Activated CD4-positive, alpha-beta T cell treated with anti-CD3 and anti-CD28 coated beads, Interleukin-2, amount 10 ng/mL, durations not matched to agents 7 days and 5 days (primary cell): ENCODE results near the gene SMIM30. TPM values are rescaled to one million over a fixed set of nuclear protein-coding genes. Genes with fewer than 3 reads are reported as not detected.
"Not testable (repeated sequence)": the region's sequence is repeated elsewhere in the genome, so short reads cannot be mapped to it uniquely, and the experiment has no call there.

ENCODE experiments used
- CTCF ChIA-PET: fragments of 350-600 bp; sonication (Branson Sonifier 250); formaldehyde crosslinking; loops from one replicate; lab custom pipeline; 2021; ENCODE audit warnings: antibody characterized with exemption; lab: Charles Lee
- POLR2A ChIA-PET: fragments of 350-600 bp; sonication (Branson Sonifier 250); formaldehyde crosslinking; loops from one replicate; lab custom pipeline; 2021; ENCODE audit warnings: antibody characterized with exemption; lab: Charles Lee
- DNase-seq: peaks from one replicate; pipeline ENCODE4 v3.0.0-alpha.2; 2020
- H3K27ac Mint-ChIP-seq: one replicate; pipeline ENCODE4 v1.8.0; 2021; ENCODE audit warnings: mild to moderate bottlenecking, moderate library complexity, mixed read lengths
- H3K27me3 Mint-ChIP-seq: one replicate; pipeline ENCODE4 v1.8.0; 2021; ENCODE audit warnings: mixed read lengths
- H3K36me3 Mint-ChIP-seq: one replicate; pipeline ENCODE4 v1.8.0; 2021; ENCODE audit warnings: low read depth, mixed read lengths
- H3K4me1 Mint-ChIP-seq: one replicate; pipeline ENCODE4 v1.8.0; 2021; ENCODE audit warnings: mixed read lengths
- H3K4me3 Mint-ChIP-seq: one replicate; pipeline ENCODE4 v1.8.0; 2021; ENCODE audit warnings: mild to moderate bottlenecking, moderate library complexity, mixed read lengths
- H3K9me3 Mint-ChIP-seq: one replicate; pipeline ENCODE4 v1.8.0; 2021; ENCODE audit warnings: mixed read lengths
- total RNA-seq, 2 experiments: library from RNA; stranded (reverse); gene quantifications; one replicate each; pipeline ENCODE4 v1.2.3, GENCODE V29; 2021

The SMIM30 gene
- total RNA-seq, 2 experiments from 2014 or later: 15.5 to 23.0 TPM

DNA sequence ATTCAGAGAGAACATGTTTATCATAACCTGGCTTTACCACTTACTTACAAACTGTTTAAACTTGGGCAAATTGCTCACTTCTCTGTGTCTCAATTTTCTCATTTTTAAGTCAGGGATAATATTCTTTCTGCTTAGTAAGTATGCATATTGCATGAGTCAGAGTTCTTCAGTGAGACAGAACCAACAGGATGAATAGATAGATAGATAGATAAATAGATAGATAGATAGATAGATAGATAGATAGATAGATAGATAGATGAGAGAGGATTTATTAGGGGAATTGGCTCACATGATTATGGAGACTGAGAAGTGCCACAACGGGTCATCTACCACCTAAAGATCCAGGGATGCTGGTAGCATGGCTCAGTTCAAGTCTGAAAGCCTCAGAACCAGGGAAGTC, 15.7 kb upstream of the SMIM30 start:
- POLR2A ChIA-PET: no interaction called here
- CTCF ChIA-PET: no interaction called here
- H3K27ac Mint-ChIP-seq: no peak overlapping the region
- H3K4me3 Mint-ChIP-seq: no peak overlapping the region
- H3K36me3 Mint-ChIP-seq: no peaks in the 10 kb centered on the region
- H3K4me1 Mint-ChIP-seq: no peaks in the 10 kb centered on the region
- no peak for DNase-seq
- no peaks in the 10 kb centered on the region for H3K9me3 Mint-ChIP-seq
- H3K27me3 Mint-ChIP-seq: peaks cover 3% of the 10 kb centered on the region

- Mint-ChIP-seq H3K27ac (no peak overlapping the region), H3K9me3 (no peaks in the 10 kb centered on the region), H3K27me3 (peaks cover 3% of the 10 kb centered on the region), H3K4me1 (no peaks in the 10 kb centered on the region), H3K4me3 (no peak overlapping the region), H3K36me3 (no peaks in the 10 kb centered on the region)
- CTCF ChIA-PET: interaction anchor here (2.5 kb wide), 1 partner anchor 11 kb away, joined by 9 read pairs; no protein-coding TSS in a partner anchor
- POLR2A ChIA-PET: no interaction called here
- DNase-seq: no peak
These were observed 13.0 kb upstream of the SMIM30 start for GRCh38 chr7:113131367-113131766.

- Mint-ChIP-seq H3K4me3 (no peak overlapping the region), H3K36me3 (no peaks in the 10 kb centered on the region), H3K9me3 (no peaks in the 10 kb centered on the region), H3K27me3 (peaks cover 3% of the 10 kb centered on the region), H3K4me1 (peaks cover under 1% of the 10 kb centered on the region), H3K27ac (no peak overlapping the region)
- DNase-seq: no peak
- POLR2A ChIA-PET: no interaction called here
- CTCF ChIA-PET: no interaction called here
These were observed 9.7 kb upstream of the SMIM30 start for GRCh38 chr7:113128031-113128430.

GRCh38 chr7:113125728-113126127, 7.4 kb upstream of the SMIM30 start:
- no peaks in the 10 kb centered on the region for H3K9me3 Mint-ChIP-seq
- H3K4me1 Mint-ChIP-seq: peaks cover 4% of the 10 kb centered on the region
- no peak for DNase-seq
- no peaks in the 10 kb centered on the region for H3K27me3 Mint-ChIP-seq
- POLR2A ChIA-PET: no interaction called here
- no peak overlapping the region for H3K27ac Mint-ChIP-seq
- no peak overlapping the region for H3K4me3 Mint-ChIP-seq
- CTCF ChIA-PET: interaction anchor here (1.1 kb wide), 1 partner anchor 16 kb away, joined by 3 read pairs; no protein-coding TSS in a partner anchor
- no peaks in the 10 kb centered on the region for H3K36me3 Mint-ChIP-seq

- POLR2A ChIA-PET: no interaction called here
- Mint-ChIP-seq H3K9me3 (peaks cover 5% of the 10 kb centered on the region), H3K4me1 (peaks cover 22% of the 10 kb centered on the region), H3K27ac (no peak overlapping the region), H3K27me3 (no peaks in the 10 kb centered on the region), H3K36me3 (peaks cover 1% of the 10 kb centered on the region), H3K4me3 (no peak overlapping the region)
- CTCF ChIA-PET: no interaction called here
- DNase-seq: no peak
These were observed 4.4 kb upstream of the SMIM30 start for GRCh38 chr7:113122744-113123143.

GRCh38 chr7:113120647-113121046, 2.3 kb upstream of the SMIM30 start:
- H3K36me3 Mint-ChIP-seq: peaks cover 5% of the 10 kb centered on the region
- ChIA-PET CTCF (interaction anchor here (0.6 to 2.9 kb wide), 2 partner anchors 9 to 94 kb away, joined by 3 to 9 read pairs; no protein-coding TSS in a partner anchor), POLR2A (no interaction called here)
- no peak overlapping the region for H3K27ac Mint-ChIP-seq
- peaks cover 29% of the 10 kb centered on the region for H3K4me1 Mint-ChIP-seq
- no peak overlapping the region for H3K4me3 Mint-ChIP-seq
- H3K27me3 Mint-ChIP-seq: no peaks in the 10 kb centered on the region
- no peak for DNase-seq
- peaks cover 5% of the 10 kb centered on the region for H3K9me3 Mint-ChIP-seq

GRCh38 chr7:113119429-113119828, 1.1 kb upstream of the SMIM30 start:
- no peak for DNase-seq
- H3K4me3 Mint-ChIP-seq: no peak overlapping the region
- peaks cover 5% of the 10 kb centered on the region for H3K9me3 Mint-ChIP-seq
- CTCF ChIA-PET: interaction anchor here (2.9 kb wide), 1 partner anchor 11 kb away, joined by 9 read pairs; no protein-coding TSS in a partner anchor
- H3K4me1 Mint-ChIP-seq: peaks cover 29% of the 10 kb centered on the region
- no peaks in the 10 kb centered on the region for H3K27me3 Mint-ChIP-seq
- H3K36me3 Mint-ChIP-seq: peaks cover 7% of the 10 kb centered on the region
- peak overlapping the region; percentile 96 for H3K27ac Mint-ChIP-seq
- POLR2A ChIA-PET: no interaction called here

GRCh38 chr7:113117374-113117774, 980 bp downstream of the SMIM30 start:
- H3K27ac Mint-ChIP-seq, H3K36me3 Mint-ChIP-seq, H3K9me3 Mint-ChIP-seq, CTCF ChIA-PET, DNase-seq, H3K27me3 Mint-ChIP-seq, POLR2A ChIA-PET: not testable (repeated sequence)
- Mint-ChIP-seq H3K4me3 (peak overlapping the region; percentile 96), H3K4me1 (peaks cover 29% of the 10 kb centered on the region)

DNA sequence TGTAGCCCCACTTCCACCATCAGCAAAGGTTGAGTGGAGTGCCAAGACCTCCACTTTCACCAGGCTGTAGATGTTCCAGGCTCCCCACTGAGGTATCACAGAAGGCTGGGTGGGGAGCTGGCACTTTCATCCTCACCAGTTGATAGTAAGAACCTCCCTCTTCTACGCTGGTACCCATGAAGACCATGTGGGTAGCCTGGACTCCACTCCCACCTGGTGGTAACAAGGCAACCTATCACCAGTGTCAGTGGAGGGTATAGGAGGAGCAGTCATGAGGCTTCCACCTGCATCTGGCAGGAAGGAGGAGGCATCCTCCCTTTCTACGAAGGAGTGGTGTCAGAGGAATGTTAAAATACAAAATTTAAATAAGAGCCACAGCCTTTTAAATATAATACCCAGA, 4.4 kb downstream of the SMIM30 start:
- DNase-seq: no peak

DNA sequence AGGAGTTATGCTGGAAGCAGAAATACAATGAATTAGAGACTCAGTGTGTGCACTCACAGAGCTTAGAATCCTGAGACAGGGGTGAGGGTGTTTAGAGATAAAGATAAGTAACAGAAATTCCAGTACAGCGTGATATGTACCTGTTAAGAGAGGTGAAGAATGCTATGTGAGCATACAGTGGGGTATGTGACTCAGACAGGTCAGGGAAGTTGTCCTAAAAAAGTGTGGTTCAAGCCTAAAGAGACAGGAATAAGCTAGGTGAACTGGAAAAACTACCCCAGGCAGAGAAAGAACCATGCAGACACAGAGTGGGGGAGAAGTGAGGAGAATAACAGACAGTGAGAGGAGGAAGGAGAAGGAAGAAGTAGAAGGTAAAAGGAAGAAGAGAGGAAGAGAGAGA, 8.6 kb downstream of the SMIM30 start:
- POLR2A ChIA-PET: no interaction called here
- CTCF ChIA-PET: no interaction called here
- Mint-ChIP-seq H3K36me3 (peaks cover 2% of the 10 kb centered on the region), H3K4me3 (no peak overlapping the region), H3K27ac (no peak overlapping the region), H3K4me1 (peaks cover 4% of the 10 kb centered on the region), H3K9me3 (no peaks in the 10 kb centered on the region), H3K27me3 (no peaks in the 10 kb centered on the region)
- DNase-seq: no peak

More for the DNA sequence above, 4.4 kb downstream of the SMIM30 start:
- H3K27ac Mint-ChIP-seq: no peak overlapping the region
- H3K4me3 Mint-ChIP-seq: no peak overlapping the region
- POLR2A ChIA-PET: no interaction called here
- H3K4me1 Mint-ChIP-seq: peaks cover 20% of the 10 kb centered on the region
- peaks cover 7% of the 10 kb centered on the region for H3K36me3 Mint-ChIP-seq
- no peaks in the 10 kb centered on the region for H3K27me3 Mint-ChIP-seq
- H3K9me3 Mint-ChIP-seq: no peaks in the 10 kb centered on the region
- CTCF ChIA-PET: interaction anchor here (0.9 kb wide), 1 partner anchor 11 kb away, joined by 3 read pairs; no protein-coding TSS in a partner anchor

DNA sequence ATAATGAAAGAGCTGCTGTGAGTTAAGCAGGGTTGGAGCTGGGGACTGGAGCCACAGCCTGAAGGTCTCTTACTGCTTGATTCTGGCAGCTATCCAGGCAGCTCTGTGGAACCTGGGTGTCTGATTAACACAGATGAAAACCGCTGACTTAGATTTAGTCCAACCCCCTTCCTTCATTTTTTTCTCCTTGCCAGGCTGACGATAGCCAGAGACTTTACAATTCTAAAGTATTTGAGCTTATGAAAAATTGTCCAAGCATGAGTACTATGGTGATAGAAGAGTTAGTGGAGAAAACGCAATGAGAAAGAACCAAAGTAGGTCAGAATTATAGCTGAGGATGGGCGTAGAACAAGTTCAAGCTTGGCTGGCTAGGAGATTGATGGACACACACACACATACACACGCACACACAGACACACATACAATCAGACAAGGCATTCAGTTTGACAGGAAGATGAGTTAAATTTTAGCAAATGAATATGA, 18.2 kb downstream of the SMIM30 start:
- DNase-seq: no peak
- no peaks in the 10 kb centered on the region for H3K4me1 Mint-ChIP-seq
- H3K27ac Mint-ChIP-seq: no peak overlapping the region

GRCh38 chr7:113099284-113099919, 19.0 kb downstream of the SMIM30 start:
- no peaks in the 10 kb centered on the region for H3K4me1 Mint-ChIP-seq
- no peak overlapping the region for H3K4me3 Mint-ChIP-seq
- DNase-seq: no peak
- ChIA-PET POLR2A (no interaction called here), CTCF (no interaction called here)
- no peak overlapping the region for H3K27ac Mint-ChIP-seq
- H3K9me3 Mint-ChIP-seq: no peaks in the 10 kb centered on the region
- no peaks in the 10 kb centered on the region for H3K36me3 Mint-ChIP-seq
- peaks cover 5% of the 10 kb centered on the region for H3K27me3 Mint-ChIP-seq

More for the DNA sequence above, 18.2 kb downstream of the SMIM30 start:
- ChIA-PET CTCF (no interaction called here), POLR2A (no interaction called here)
- no peaks in the 10 kb centered on the region for H3K9me3 Mint-ChIP-seq
- H3K36me3 Mint-ChIP-seq: no peaks in the 10 kb centered on the region
- no peak overlapping the region for H3K4me3 Mint-ChIP-seq
- peaks cover 3% of the 10 kb centered on the region for H3K27me3 Mint-ChIP-seq

GRCh38 chr7:113094517-113095249, 23.7 kb downstream of the SMIM30 start:
- CTCF ChIA-PET: no interaction called here
- POLR2A ChIA-PET: interaction anchor here (0.6 kb wide), 1 partner anchor 24 kb away, joined by 3 read pairs; no protein-coding TSS in a partner anchor
- H3K36me3 Mint-ChIP-seq: no peaks in the 10 kb centered on the region
- H3K27me3 Mint-ChIP-seq: peaks cover 21% of the 10 kb centered on the region
- H3K4me3 Mint-ChIP-seq: no peak overlapping the region
- H3K9me3 Mint-ChIP-seq: no peaks in the 10 kb centered on the region
- no peak overlapping the region for H3K27ac Mint-ChIP-seq
- DNase-seq: no peak
- no peaks in the 10 kb centered on the region for H3K4me1 Mint-ChIP-seq
